Inferior parietal cortex (tissue), 1 donor: Measurements from ENCODE around the gene MYT1.

Source experiments
- DNase-seq: peaks from one replicate; pipeline ENCODE4 v3.0.0-alpha.2; 2016; ENCODE audit errors: extremely low spot score

Gene MYT1

DNA sequence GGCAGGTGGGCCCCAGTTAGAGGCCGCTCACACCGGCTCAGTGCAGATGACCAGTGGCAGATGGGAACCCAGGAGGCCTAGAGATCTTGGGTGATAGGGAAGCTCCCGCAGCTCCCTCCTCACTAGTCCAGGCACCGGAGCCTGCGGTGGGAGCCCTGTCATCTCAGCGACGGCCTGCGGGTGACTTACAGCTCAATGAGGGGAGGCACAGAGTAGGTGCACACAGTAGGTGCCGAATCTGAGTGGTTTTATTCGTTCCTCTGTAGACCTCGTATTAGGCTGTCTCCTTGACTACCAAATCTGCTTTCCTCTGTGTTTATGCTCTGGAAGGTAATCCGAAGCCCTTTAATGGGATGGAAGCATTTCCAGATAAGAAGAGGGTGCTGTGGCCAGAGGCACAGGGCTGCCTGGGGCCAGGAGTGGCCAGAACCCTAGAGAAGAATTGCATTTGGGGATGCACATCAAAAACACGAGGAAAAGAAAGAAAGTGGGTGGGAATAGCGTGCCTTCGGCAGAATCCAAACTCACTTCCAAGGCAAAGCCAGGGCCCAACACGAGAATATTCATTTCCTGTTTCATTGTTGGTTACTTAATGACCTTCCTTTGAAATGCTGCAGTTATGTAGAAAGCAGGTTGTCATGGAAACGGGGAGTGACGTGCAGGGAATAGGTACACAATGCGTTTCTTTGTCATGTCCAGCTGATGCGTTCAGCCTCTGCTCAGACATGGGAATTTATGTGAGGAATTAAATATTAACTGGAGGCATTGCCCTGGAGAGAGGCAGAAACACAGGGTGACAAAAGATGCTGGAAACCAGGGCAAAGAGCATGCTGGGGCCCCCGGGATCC, 24.7 kb downstream of the MYT1 start:
- DNase-seq = no peak

DNA sequence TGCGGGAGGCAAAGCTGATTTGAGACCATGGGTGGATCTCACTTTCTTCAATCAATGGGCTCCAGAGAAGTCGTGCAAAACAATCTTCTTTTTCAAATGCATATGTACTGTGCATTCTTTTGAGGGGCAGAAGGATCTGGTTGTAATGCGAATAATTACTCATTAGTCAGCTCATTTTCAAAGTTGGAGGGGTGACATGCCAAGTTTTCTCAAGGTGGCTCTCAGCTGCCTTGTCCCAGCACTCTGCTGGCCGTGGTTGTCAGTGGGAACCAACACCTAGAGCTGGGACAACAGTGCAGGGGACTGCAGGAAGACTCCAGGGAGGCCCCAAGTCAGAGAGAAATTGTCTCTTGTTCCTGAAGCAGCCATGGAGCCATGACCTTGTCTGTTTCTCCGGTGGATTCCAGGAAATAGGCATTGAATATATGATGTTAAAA, 25.3 kb downstream of the MYT1 start:
- no peak for DNase-seq

GRCh38 chr20:64189986-64190385, 25.7 kb downstream of the MYT1 start:
- no peak for DNase-seq

- DNase-seq = no peak
Measured at GRCh38 chr20:64191002-64191401, 26.8 kb downstream of the MYT1 start.

GRCh38 chr20:64192406-64192805, 28.2 kb downstream of the MYT1 start:
- DNase-seq = no peak

DNA sequence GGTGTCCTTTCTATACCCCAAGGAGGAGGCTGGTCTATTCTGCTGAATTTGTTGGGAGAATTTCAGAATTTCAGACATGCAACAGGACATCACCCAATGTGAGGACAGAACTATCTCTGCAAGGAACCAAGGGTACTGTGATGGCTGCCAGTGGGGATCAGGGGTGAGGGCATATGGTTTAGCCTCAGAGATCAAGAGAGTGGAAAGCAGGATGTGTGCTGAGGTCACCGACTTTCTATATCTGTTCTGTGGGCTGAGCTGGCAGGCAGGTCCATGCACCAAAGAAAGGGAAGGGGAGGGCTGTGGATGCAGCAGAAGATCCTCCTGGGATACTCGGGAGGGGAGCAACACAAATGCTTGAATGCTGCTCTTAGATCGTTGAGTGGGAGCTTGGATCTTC, 28.8 kb downstream of the MYT1 start:
- DNase-seq = no peak

DNA sequence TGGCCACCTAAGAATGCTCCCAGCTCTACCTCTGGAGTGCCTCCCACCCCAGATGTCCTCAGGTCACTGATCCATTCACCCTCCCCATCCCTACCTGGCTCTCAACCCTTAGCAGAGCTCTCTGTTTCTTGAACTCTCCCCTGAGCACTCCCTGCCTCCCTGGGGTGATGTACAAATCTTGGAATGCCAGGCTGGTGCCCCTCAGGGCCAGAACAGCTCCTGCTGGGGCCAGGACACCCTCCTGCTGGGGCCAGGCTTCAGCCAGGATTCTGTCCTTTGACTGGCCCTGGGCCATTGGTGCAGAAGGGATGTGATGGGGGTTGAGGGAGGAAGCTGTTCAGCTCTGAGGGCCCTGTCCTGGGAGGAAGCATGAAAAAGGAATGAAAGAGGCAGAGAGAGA, 30.0 kb downstream of the MYT1 start:
- no peak for DNase-seq

DNA sequence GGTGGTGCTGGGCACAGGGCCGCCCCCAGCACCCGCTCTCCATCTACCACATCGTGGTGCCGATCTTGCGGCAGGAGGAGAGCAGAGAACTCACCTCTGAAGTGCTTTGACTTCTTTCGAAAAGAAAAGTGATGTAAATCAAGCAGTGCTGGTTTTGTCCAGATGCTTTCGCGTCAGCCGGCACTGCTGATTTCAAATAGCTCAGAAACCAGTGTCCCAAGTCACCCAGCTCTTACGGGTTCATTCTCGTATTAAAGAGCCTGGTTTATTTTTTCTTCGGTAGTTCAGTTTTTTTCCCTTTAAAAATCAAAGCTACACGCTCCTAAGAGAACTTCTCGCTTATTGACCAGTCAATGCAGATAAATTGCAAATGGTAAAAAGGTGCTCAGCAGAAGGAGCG, 32.1 kb downstream of the MYT1 start:
- DNase-seq = no peak

- no peak for DNase-seq
Measured at GRCh38 chr20:64196847-64197306, 32.6 kb downstream of the MYT1 start.

- no peak for DNase-seq
Measured at GRCh38 chr20:64198347-64198746, 34.1 kb downstream of the MYT1 start.

DNA sequence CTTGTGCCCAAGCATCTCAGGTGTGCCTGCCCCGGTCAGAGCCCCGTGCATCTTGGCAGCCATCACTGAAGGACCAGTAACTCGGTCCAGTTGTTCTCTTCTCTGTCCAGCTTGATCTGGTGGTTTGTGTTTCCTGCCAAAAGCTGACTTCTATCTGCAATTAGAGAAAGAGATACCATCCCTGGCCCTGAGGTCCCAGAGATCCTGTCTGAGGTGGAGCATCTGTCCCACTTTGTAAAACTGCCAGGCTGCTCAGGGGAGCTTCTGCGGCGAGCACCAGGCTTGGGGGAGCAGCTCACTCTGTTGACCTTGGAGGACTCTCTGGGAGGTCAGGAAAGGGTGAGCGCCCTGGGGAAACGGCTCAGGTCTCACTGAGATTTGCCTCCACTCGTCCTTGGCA, 35.1 kb downstream of the MYT1 start:
- DNase-seq = no peak

DNA sequence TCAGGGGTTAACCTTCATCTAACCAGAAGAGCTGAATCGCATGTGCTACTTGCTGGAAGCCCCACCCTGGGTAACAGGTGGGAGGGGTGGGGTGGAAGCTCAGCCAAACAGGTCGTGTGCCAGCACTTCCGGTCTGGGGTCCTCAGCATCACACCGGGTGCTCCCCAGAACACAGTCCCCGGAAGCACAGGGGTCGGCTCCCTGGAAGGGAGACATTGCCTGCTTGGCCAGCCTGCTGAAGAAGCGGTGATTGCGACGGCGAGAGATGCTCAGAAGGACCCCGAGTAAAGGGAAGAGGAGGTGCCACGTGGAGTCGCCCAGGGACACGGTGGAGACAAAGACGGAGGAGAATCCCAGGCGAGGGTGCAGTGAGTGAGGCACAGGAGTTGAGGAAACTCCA, 36.5 kb downstream of the MYT1 start:
- no peak for DNase-seq

DNA sequence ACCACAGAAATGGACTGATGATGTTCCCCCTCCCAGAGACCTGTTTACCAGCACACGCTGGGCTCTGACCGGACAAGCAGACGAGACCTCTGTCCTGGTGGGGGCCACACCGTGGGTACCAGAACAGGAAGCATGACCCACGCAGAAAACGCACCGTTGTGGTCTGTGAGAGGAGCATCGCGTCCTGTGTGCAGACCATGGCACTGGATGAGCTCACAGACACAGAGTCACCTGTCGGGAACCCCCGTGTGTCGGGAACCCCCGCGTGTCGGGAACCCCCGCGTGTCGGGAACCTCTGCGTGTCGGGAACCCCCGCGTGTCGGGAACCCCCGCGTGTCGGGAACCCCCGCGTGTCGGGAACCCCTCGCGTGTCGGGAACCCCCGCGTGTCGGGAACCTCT, 37.4 kb downstream of the MYT1 start:
- no peak for DNase-seq

DNA sequence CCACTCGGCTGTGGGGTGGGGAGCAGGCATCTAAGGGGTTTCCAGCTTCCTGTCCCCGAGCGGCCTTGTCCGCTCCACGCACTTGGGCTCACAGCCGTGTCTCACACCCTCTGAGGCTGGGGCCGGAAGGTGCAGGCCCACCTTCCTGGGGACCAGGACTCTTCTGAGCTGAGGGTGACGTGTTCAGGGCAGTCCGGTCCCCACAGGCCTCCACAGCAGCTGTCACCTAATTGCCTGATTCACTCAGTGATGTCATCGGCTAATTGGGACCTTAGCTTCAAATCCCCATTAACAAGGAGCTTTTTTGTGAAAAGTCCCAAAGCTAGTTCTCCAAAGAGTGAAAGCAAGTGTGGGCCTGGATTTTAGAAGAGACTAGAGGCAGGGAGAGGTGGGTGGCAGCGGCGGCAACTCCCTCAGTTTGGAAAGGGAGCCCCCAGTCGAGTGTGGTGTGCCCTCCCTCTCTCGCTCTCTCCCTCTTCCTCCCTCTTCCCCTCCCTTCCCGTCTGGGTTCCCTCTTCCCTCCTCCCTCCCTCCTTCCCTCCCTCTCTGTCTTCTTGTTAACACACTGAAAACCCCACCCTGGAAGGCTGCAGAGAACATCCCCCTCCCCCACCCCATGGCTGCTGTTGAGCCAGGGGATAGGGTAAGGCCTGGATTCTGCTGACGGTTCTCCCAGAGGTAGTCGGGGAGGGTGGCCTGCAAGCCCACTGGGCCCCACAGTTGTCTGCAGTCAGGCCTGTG, 39.0 kb downstream of the MYT1 start:
- no peak for DNase-seq

DNA sequence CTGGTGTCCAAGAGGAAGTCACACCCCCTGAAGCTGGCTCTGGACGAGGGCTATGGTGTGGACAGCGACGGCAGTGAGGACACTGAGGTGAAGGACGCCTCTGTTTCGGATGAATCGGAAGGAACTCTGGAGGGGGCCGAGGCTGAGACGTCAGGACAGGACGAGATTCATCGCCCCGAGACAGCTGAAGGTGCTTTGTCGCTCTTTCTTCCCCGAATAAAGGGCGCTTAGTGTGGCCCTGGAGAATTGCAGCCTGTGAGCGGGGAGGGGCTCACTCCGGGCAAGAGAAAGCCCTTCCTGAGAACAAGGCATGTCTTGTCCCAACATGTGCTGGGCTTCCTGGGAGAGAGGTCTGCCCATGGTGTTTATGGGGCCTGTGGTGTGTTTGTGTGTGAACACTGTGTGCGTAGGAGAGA, 41.4 kb downstream of the MYT1 start:
- DNase-seq = peak; percentile 7

GRCh38 chr20:64206614-64207013, 42.4 kb downstream of the MYT1 start:
- DNase-seq = no peak

- DNase-seq = no peak
Measured at GRCh38 chr20:64207641-64208590, 43.7 kb downstream of the MYT1 start.

GRCh38 chr20:64209148-64209547, 44.9 kb downstream of the MYT1 start:
- DNase-seq = no peak

DNA sequence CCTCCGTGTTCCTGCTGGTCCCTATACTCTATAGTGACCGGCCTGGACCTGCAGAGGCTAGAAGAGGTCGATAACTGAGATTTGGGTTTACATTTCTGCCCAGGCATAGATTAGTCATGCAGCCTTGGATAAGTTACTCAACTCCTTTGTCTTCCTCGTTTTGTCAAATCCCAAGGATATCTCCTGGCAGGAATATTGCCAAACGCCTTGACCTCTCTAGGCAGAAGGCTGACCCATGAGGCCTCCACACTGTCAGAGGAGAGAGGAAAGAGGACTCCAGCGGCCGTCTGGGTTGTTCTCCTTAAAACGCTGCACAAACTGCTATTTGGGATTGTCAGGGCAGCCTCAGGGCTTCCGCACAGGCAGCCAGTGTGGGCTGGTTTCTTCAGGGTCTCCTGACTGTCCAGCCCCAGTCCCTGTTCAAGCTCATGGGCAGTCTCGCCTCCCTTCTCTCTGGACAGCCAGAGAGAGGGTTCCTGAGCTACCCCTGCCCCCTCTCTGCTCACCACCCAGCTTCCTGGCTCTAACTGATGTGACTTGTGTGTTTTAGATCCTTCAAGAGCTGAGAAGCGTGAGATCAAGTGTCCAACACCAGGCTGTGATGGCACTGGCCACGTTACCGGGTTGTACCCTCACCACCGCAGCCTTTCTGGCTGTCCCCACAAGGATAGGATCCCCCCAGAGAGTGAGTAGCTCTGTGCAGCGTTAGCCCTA, 46.6 kb downstream of the MYT1 start:
- no peak for DNase-seq

DNA sequence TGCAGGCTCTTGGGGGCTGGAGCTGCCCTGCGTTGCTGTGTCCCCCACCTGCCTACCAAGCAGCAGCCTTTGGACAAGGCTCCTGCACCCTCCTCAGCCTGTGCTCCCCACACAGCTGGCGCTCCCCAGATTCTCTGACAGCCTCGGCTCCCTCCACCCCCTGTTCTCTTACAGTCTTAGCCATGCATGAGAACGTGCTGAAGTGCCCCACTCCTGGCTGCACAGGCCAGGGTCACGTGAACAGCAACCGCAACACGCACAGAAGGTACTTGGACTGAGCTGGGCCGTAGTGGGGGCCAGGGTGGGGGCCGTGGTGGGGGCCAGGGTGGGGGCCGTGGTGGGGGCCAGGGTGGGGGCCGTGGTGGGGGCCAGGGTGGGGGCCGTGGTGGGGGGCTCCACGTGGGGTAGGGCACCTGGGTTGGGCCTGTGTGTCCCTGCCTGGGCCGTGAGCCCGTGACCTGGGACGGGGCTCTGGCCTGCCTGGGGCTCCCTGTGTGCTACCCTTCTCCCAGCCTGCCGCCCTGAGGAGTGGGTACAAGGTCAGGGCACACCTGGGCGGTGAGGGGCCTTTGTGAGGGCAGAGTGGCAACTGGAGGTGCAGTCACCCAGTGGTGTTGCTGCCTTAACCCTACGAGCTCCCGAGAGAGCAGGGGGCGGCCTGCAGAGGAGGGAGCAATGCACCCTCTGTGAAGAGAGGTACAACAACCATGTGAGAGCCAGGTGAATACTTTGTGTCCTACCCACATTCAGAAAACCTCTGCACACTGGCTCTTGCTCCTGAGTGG, 47.8 kb downstream of the MYT1 start:
- no peak for DNase-seq
